SK-N-SH (cell line): ENCODE data around the gene PGLYRP3. TPM values are rescaled to one million over a fixed set of nuclear protein-coding genes. Genes with fewer than 3 reads are reported as not detected.

Experiments
- CTCF ChIA-PET: fragments of 300-600, 350-600 bp; formaldehyde crosslinking; extraction: SDS; loops from one replicate; lab custom pipeline; 2021; lab: Yijun Ruan, JAX
- POLR2A ChIA-PET: fragments of 350-600 bp; sonication (Branson Sonifier 250); formaldehyde crosslinking; extraction: SDS; loops from one replicate; lab custom pipeline; 2020; ENCODE audit warnings: antibody characterized with exemption, inconsistent platforms; lab: Yijun Ruan, JAX
- DNase-seq: peaks from one replicate; pipeline ENCODE4 v3.0.0; 2012
- H2AFZ ChIP-seq: fragments of 200-600 bp; sonication (generic); 2 replicates; pipeline ENCODE4 v1.8.1; 2016; ENCODE audit warnings: antibody characterized with exemption, mild to moderate bottlenecking, low read depth
- H3F3A ChIP-seq: fragments of 200-600 bp; sonication (generic); replicated peaks from 2 replicates; pipeline ENCODE3; 2016; ENCODE audit warnings: antibody characterized with exemption, mild to moderate bottlenecking; ENCODE audit not compliant: insufficient read depth
- H3K27ac ChIP-seq, 2 experiments: fragments of 200-500 bp in 1 of 2; fragments of 200-600 bp in 1 of 2; sonication (Bioruptor generic) in 1 of 2; sonication (generic), shearing (Covaris generic) in 1 of 2; 2 replicates each; pipeline versions ENCODE4 v1.5.1 to v1.6.1; 2014 to 2016; ENCODE audit warnings: low read depth in 2 of 2, inconsistent platforms in 1 of 2, low read length in 1 of 2, mild to moderate bottlenecking in 1 of 2, mixed read lengths in 1 of 2
- H3K27me3 ChIP-seq: fragments of 200-600 bp; sonication (generic), shearing (Covaris generic); 2 replicates; pipeline ENCODE4 v1.6.1; 2016; ENCODE audit warnings: mixed run types; ENCODE audit not compliant: insufficient read depth
- H3K36me3 ChIP-seq, 2 experiments: fragments of 200-500 bp in 1 of 2; fragments of 200-600 bp in 1 of 2; sonication (Bioruptor generic) in 1 of 2; sonication (generic) in 1 of 2; replicated peaks in 1 of 2; 2 replicates each; pipeline versions ENCODE3 to v1.5.1; 2014 to 2016; ENCODE audit warnings: low read length in 1 of 2, mild to moderate bottlenecking in 1 of 2; ENCODE audit not compliant: insufficient read depth in 2 of 2, control insufficient read depth in 1 of 2
- H3K4me1 ChIP-seq, 2 experiments: fragments of 200-500 bp in 1 of 2; fragments of 200-600 bp in 1 of 2; sonication (Bioruptor generic) in 1 of 2; sonication (generic), shearing (Covaris generic) in 1 of 2; 2 replicates each; pipeline versions ENCODE4 v1.5.1 to v1.6.1; 2014 to 2016; ENCODE audit warnings: low read depth in 1 of 2, low read length in 1 of 2, mixed run types in 1 of 2; ENCODE audit not compliant: insufficient read depth in 2 of 2, control insufficient read depth in 1 of 2
- H3K4me2 ChIP-seq: fragments of 200-600 bp; sonication (generic), shearing (Covaris generic); 2 replicates; pipeline ENCODE4 v1.6.1; 2017; ENCODE audit warnings: mixed run types
- H3K4me3 ChIP-seq, 2 experiments: fragments of 200-500 bp in 1 of 2; fragments of 200-600 bp in 1 of 2; sonication (Bioruptor generic) in 1 of 2; sonication (generic), shearing (Covaris generic) in 1 of 2; 2 replicates each; pipeline versions ENCODE4 v1.5.1 to v1.8.1; 2014 to 2016; ENCODE audit warnings: low read depth in 2 of 2, inconsistent platforms in 1 of 2, low read length in 1 of 2, mild to moderate bottlenecking in 1 of 2, mixed read lengths in 1 of 2, moderate library complexity in 1 of 2
- H3K79me2 ChIP-seq: fragments of 200-600 bp; sonication (generic); 2 replicates; pipeline ENCODE4 v1.8.1; 2017; ENCODE audit warnings: mild to moderate bottlenecking; ENCODE audit not compliant: insufficient read depth
- H3K9ac ChIP-seq: fragments of 200-600 bp; sonication (generic); 2 replicates; pipeline ENCODE4 v1.6.1; 2017; ENCODE audit warnings: mixed run types
- H3K9me2 ChIP-seq: fragments of 200-600 bp; sonication (generic); 2 replicates; pipeline ENCODE4 v1.6.1; 2017; ENCODE audit warnings: mixed run types
- H3K9me3 ChIP-seq: fragments of 200-600 bp; sonication (generic); 2 replicates; pipeline ENCODE4 v1.6.1; 2017; ENCODE audit warnings: mixed run types, mild to moderate bottlenecking, moderate library complexity
- H4K20me1 ChIP-seq: fragments of 200-600 bp; sonication (generic); 2 replicates; pipeline ENCODE4 v1.6.1; 2017; ENCODE audit warnings: mild to moderate bottlenecking, mixed run types; ENCODE audit not compliant: insufficient read depth
- CHD2 ChIP-seq: fragments of 150-350 bp; IDR thresholded peaks from 2 replicates; pipeline ENCODE4 v1.6.1; 2018; ENCODE audit warnings: low read length; ENCODE audit not compliant: partially characterized antibody
- EP300 ChIP-seq, 2 experiments: IDR thresholded peaks; 2 replicates each; pipeline versions ENCODE4 v1.4.0 to v1.6.1; 2012; ENCODE audit warnings: borderline replicate concordance in 1 of 2, low read depth in 1 of 2, low read length in 1 of 2
- EZH2phosphoT487 ChIP-seq: fragments of 200-600 bp; sonication (generic); IDR thresholded peaks from 2 replicates; pipeline ENCODE4 v1.6.1; 2017; ENCODE audit warnings: low read depth, mixed run types, mild to moderate bottlenecking, antibody characterized with exemption, moderate library complexity, borderline replicate concordance
- FOSL2 ChIP-seq: IDR thresholded peaks from 2 replicates; pipeline ENCODE4 v1.4.0; 2012; ENCODE audit warnings: low read depth, mild to moderate bottlenecking, moderate library complexity, borderline replicate concordance
- FOXJ3 ChIP-seq: sonication (generic); formaldehyde crosslinking; IDR thresholded peaks from 2 replicates; pipeline ENCODE4 v1.5.1; 2020; ENCODE audit warnings: mild to moderate bottlenecking, missing genetic modification reagents
- GABPA ChIP-seq: IDR thresholded peaks from 2 replicates; pipeline ENCODE4 v1.4.0; 2012; ENCODE audit warnings: low read depth, mild to moderate bottlenecking
- GATA2 ChIP-seq: sonication (generic); formaldehyde crosslinking; IDR thresholded peaks from 2 replicates; pipeline ENCODE4 v1.5.0; 2020; ENCODE audit warnings: mild to moderate bottlenecking, missing genetic modification reagents
- JUND ChIP-seq: IDR thresholded peaks from 2 replicates; pipeline ENCODE4 v1.4.0; 2012
- MXI1 ChIP-seq: IDR thresholded peaks from 2 replicates; pipeline ENCODE4 v1.6.1; 2012; ENCODE audit warnings: mild to moderate bottlenecking, low read depth, low read length, improper control_type of control experiment
- NFIC ChIP-seq: IDR thresholded peaks from 2 replicates; pipeline ENCODE4 v1.4.0; 2012; ENCODE audit warnings: borderline replicate concordance
- RCOR1 ChIP-seq: fragments of 150-350 bp; IDR thresholded peaks from 2 replicates; pipeline ENCODE4 v1.6.1; 2017; ENCODE audit warnings: antibody characterized with exemption, low read length
- REST ChIP-seq: IDR thresholded peaks from 2 replicates; pipeline ENCODE4 v1.6.1; 2012; ENCODE audit warnings: mild to moderate bottlenecking, low read depth, low read length, moderate library complexity
- RFX5 ChIP-seq: IDR thresholded peaks from 2 replicates; pipeline ENCODE4 v1.6.1; 2012; ENCODE audit warnings: mild to moderate bottlenecking, improper control_type of control experiment, low read length
- TAF1 ChIP-seq: IDR thresholded peaks from 2 replicates; pipeline ENCODE4 v1.6.1; 2012; ENCODE audit warnings: low read depth, mild to moderate bottlenecking, low read length, moderate library complexity, borderline replicate concordance
- WGBS: methylation state at CpG from one replicate; pipeline ENCODE4 v1.1.6; 2017; ENCODE audit warnings: low lambda C conversion rate; 5-methylcytosine and 5-hydroxymethylcytosine counted together
- polyA plus RNA-seq, 3 experiments: library from polyadenylated mRNA; depleted of rRNA; stranded (reverse); fragments of >200 nt; gene quantifications; 2 replicates each; pipeline ENCODE4 v1.2.3, GENCODE V29; 2012

PGLYRP3 gene
- polyA plus RNA-seq, 1 of the 3 experiments (the other 2 are of a cell fraction): not detected

GRCh38 chr1:153341431-153341934, 28.7 kb upstream of the PGLYRP3 start:
- Histone ChIP-seq H3F3A (no peaks in the 10 kb centered on the region), H3K9ac (no peak overlapping the region), H3K4me1 (no peaks in the 10 kb centered on the region), H3K27ac (no peak overlapping the region), H3K79me2 (no peaks in the 10 kb centered on the region), H3K36me3 (no peaks in the 10 kb centered on the region), H2AFZ (no peak overlapping the region), H3K4me2 (no peak overlapping the region), H3K9me2 (no peaks in the 10 kb centered on the region), H4K20me1 (no peaks in the 10 kb centered on the region), H3K9me3 (no peaks in the 10 kb centered on the region), H3K4me3 (no peak overlapping the region), H3K27me3 (peaks cover 24% of the 10 kb centered on the region; the same call in 1 of the 2 replicates)
- CTCF ChIA-PET: interaction anchor here (1.3 to 2.8 kb wide), 2 partner anchors 11 to 153 kb away, joined by 3 to 17 read pairs; no protein-coding TSS in a partner anchor
- POLR2A ChIA-PET: no interaction called here
- TF ChIP-seq TAF1 (no peak), CHD2 (no peak)
- DNase-seq: no peak
- 0% methylated on average over 4 of the region's 4 CpGs for WGBS

GRCh38 chr1:153340356-153340755, 27.6 kb upstream of the PGLYRP3 start:
- Histone ChIP-seq H3K9ac (no peak overlapping the region), H3K9me3 (no peaks in the 10 kb centered on the region), H4K20me1 (no peaks in the 10 kb centered on the region), H3F3A (no peaks in the 10 kb centered on the region), H3K9me2 (no peaks in the 10 kb centered on the region), H3K27me3 (peaks cover 12% of the 10 kb centered on the region; the same call in 1 of the 2 replicates), H3K4me1 (no peaks in the 10 kb centered on the region), H3K36me3 (no peaks in the 10 kb centered on the region), H3K4me2 (no peak overlapping the region), H2AFZ (no peak overlapping the region), H3K27ac (no peak overlapping the region), H3K4me3 (no peak overlapping the region), H3K79me2 (no peaks in the 10 kb centered on the region)
- ChIA-PET CTCF (no interaction called here), POLR2A (no interaction called here)
- 29% methylated on average over 9 of the region's 10 CpGs for WGBS
- DNase-seq: no peak
- TF ChIP-seq EZH2phosphoT487 (no peak), MXI1 (no peak), CHD2 (no peak), GABPA (no peak), FOSL2 (no peak), RFX5 (no peak), NFIC (no peak), GATA2 (CRISPR knock-in tag) (no peak), EP300 (IDR thresholded peaks at IDR 0.05; ENCODE audit: borderline replicate concordance in 1 of 2, low read depth in 1 of 2, low read length in 1 of 2) (no peak), JUND (no peak), FOXJ3 (CRISPR knock-in tag) (no peak), RCOR1 (no peak), REST (no peak)
